SK-N-SH treated with all-trans-retinoic acid at 6 μM for 48 hours (cell line): ENCODE data around the gene METTL22.

ENCODE experiments used
- ATAC-seq: fragments of 200-7000 bp; cut with Tn5 transposase; 3 replicates; pipeline ENCODE4 v1.9.1; 2020; ENCODE audit warnings: mild to moderate bottlenecking, moderate library complexity
- ARNTL ChIP-seq: fragments of 450-650 bp; formaldehyde crosslinking; IDR thresholded peaks from 2 replicates; pipeline ENCODE4 v1.5.0; 2020; ENCODE audit warnings: low read depth, mild to moderate bottlenecking, moderate library complexity, borderline replicate concordance
- BACH2 ChIP-seq: fragments of 250-450 bp; sonication (Bioruptor Pico); IDR thresholded peaks from 2 replicates; pipeline ENCODE4 v1.9.0; 2021; ENCODE audit warnings: mild to moderate bottlenecking, borderline replicate concordance
- CREB5 ChIP-seq: fragments of 250-450 bp; sonication (Bioruptor Pico); IDR thresholded peaks from 2 replicates; pipeline ENCODE4 v1.5.1; 2020; ENCODE audit warnings: low read depth, mild to moderate bottlenecking, moderate library complexity
- ESRRG ChIP-seq: fragments of 250-450 bp; sonication (Bioruptor Pico); IDR thresholded peaks from 2 replicates; pipeline ENCODE4 v1.6.1; 2021; ENCODE audit warnings: mild to moderate bottlenecking
- GLIS3 ChIP-seq: fragments of 250-450 bp; sonication (Bioruptor Pico); IDR thresholded peaks from 2 replicates; pipeline ENCODE4 v1.5.0; 2020; ENCODE audit warnings: mild to moderate bottlenecking, moderate library complexity
- ISL1 ChIP-seq: fragments of 250-450 bp; sonication (Bioruptor Pico); IDR thresholded peaks from 2 replicates; pipeline ENCODE4 v2.1.2; 2022; ENCODE audit warnings: mild to moderate bottlenecking, moderate library complexity
- OSR1 ChIP-seq: fragments of 250-450 bp; sonication (Bioruptor Pico); IDR thresholded peaks from 2 replicates; pipeline ENCODE4 v1.8.0; 2022; ENCODE audit warnings: moderate library complexity, mild to moderate bottlenecking, inconsistent platforms
- PPARA ChIP-seq: fragments of 250-450 bp; sonication (Bioruptor Pico); IDR thresholded peaks from 2 replicates; pipeline ENCODE4 v1.5.0; 2020; ENCODE audit warnings: mild to moderate bottlenecking, borderline replicate concordance
- RARB ChIP-seq: fragments of 250-450 bp; sonication (Bioruptor Pico); IDR thresholded peaks from 2 replicates; pipeline ENCODE4 v1.8.0; 2021; ENCODE audit warnings: mild to moderate bottlenecking, moderate library complexity
- SNAI2 ChIP-seq: fragments of 250-450 bp; sonication (Bioruptor Pico); IDR thresholded peaks from 2 replicates; pipeline ENCODE4 v1.5.0; 2020; ENCODE audit warnings: mild to moderate bottlenecking, moderate library complexity
- TCF4 ChIP-seq: fragments of 250-450 bp; sonication (Bioruptor Pico); IDR thresholded peaks from 2 replicates; pipeline ENCODE4 v1.8.0; 2021; ENCODE audit warnings: mild to moderate bottlenecking, moderate library complexity, borderline replicate concordance
- TSHZ2 ChIP-seq: fragments of 250-450 bp; sonication (Bioruptor Pico); IDR thresholded peaks from 2 replicates; pipeline ENCODE4 v1.5.0; 2020; ENCODE audit warnings: mild to moderate bottlenecking, moderate library complexity
- ZC3H10 ChIP-seq: fragments of 250-450 bp; sonication (Bioruptor Pico); IDR thresholded peaks from 2 replicates; pipeline ENCODE4 v1.5.1; 2021; ENCODE audit warnings: mild to moderate bottlenecking, moderate library complexity
- ZFP3 ChIP-seq: fragments of 250-450 bp; sonication (Bioruptor Pico); IDR thresholded peaks from 2 replicates; pipeline ENCODE4 v1.5.0; 2020; ENCODE audit warnings: mild to moderate bottlenecking, moderate library complexity
- ZFP30 ChIP-seq: fragments of 450-650 bp; formaldehyde crosslinking; IDR thresholded peaks from 2 replicates; pipeline ENCODE4 v1.5.0; 2022; ENCODE audit warnings: mild to moderate bottlenecking, moderate library complexity
- ZNF565 ChIP-seq: fragments of 450-650 bp; formaldehyde crosslinking; conservative IDR thresholded peaks from 2 replicates; pipeline ENCODE4 v1.5.0; 2020; ENCODE audit warnings: low read depth, mild to moderate bottlenecking, moderate library complexity
- ZNF70 ChIP-seq: fragments of 450-650 bp; formaldehyde crosslinking; IDR thresholded peaks from 2 replicates; pipeline ENCODE4 v1.5.0; 2020; ENCODE audit warnings: mild to moderate bottlenecking, moderate library complexity
- ZNF8 ChIP-seq: fragments of 450-650 bp; formaldehyde crosslinking; IDR thresholded peaks from 2 replicates; pipeline ENCODE4 v1.5.0; 2020; ENCODE audit warnings: mild to moderate bottlenecking, moderate library complexity
- TF ChIP-seq, protein P1 (sequence below): fragments of 250-450 bp; sonication (Bioruptor Pico); IDR thresholded peaks from 2 replicates; pipeline ENCODE4 v1.8.0; 2021; ENCODE audit warnings: low read depth, mild to moderate bottlenecking, moderate library complexity, borderline replicate concordance
- TF ChIP-seq, protein P2 (sequence below): fragments of 250-450 bp; sonication (Bioruptor Pico); IDR thresholded peaks from 2 replicates; pipeline ENCODE4 v1.5.1; 2021; ENCODE audit warnings: mild to moderate bottlenecking, moderate library complexity
- TF ChIP-seq, protein P3 (sequence below): fragments of 250-450 bp; sonication (Bioruptor Pico); IDR thresholded peaks from 2 replicates; pipeline ENCODE4 v1.8.0; 2020; ENCODE audit warnings: mild to moderate bottlenecking, moderate library complexity, borderline replicate concordance

METTL22 gene

DNA sequence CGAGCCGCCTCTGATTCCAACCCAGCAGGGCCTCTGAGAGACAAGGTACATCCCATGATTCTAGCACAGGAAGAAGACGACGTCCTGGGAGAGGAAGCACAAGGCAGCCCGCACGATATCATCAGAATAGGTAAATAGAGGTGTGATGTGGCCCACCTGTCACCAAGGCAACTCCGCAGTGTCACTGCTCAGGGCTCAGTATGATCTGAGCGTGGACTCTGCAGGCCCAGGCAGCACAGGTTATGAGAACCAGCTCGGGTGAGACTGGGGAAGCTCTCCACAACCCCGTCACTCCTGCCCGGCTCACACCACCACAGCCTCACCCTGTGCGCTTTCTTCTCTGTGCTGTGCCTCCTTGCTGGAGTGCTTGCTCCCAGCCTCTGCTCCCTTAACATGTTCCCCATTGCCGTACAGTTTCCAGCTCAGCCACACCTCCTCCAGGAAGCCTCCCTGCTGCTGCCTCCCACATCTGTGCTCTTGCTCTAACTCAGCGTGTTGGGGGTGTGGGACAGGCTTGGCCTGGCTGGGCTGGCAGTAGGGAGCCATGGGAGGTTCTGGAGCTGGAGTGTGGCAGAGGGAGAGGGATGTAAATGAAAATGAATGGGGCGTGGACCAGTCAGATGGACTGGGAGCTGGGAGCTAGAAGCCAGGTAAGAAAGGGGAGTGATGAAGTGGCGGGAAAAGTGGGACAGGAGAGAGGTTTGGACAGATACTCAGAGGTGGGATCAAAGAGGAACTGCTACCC lies 7.7 kb downstream of the METTL22 start (continued):
- TF ChIP-seq TCF4 (CRISPR knock-in tag) = no peak
- TF ChIP-seq ARNTL (CRISPR knock-in tag) = no peak
- no peak for TF ChIP-seq ZFP3
- TF ChIP-seq BACH2 (CRISPR knock-in tag) = no peak

GRCh38 chr16:8630255-8630953 lies 8.9 kb downstream of the METTL22 start:
- no peak for TF ChIP-seq GLIS3
- no peak for TF ChIP-seq ZFP3
- TF ChIP-seq, protein P1, sequence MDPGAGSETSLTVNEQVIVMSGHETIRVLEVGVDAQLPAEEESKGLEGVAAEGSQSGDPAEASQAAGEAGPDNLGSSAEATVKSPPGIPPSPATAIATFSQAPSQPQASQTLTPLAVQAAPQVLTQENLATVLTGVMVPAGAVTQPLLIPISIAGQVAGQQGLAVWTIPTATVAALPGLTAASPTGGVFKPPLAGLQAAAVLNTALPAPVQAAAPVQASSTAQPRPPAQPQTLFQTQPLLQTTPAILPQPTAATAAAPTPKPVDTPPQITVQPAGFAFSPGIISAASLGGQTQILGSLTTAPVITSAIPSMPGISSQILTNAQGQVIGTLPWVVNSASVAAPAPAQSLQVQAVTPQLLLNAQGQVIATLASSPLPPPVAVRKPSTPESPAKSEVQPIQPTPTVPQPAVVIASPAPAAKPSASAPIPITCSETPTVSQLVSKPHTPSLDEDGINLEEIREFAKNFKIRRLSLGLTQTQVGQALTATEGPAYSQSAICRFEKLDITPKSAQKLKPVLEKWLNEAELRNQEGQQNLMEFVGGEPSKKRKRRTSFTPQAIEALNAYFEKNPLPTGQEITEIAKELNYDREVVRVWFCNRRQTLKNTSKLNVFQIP (CRISPR knock-in tag) = no peak
- no peak for TF ChIP-seq ARNTL (CRISPR knock-in tag)
- no peak for TF ChIP-seq BACH2 (CRISPR knock-in tag)
- no peak for TF ChIP-seq TSHZ2
- no peak for TF ChIP-seq ESRRG (CRISPR knock-in tag)
- TF ChIP-seq ZC3H10 (CRISPR knock-in tag) = no peak
- TF ChIP-seq ZNF70 (CRISPR knock-in tag) = no peak
- no peak for TF ChIP-seq CREB5 (CRISPR knock-in tag)
- no peak for TF ChIP-seq SNAI2 (CRISPR knock-in tag)
- TF ChIP-seq, all 23 proteins: peak for 0
- ATAC-seq = no peak

DNA sequence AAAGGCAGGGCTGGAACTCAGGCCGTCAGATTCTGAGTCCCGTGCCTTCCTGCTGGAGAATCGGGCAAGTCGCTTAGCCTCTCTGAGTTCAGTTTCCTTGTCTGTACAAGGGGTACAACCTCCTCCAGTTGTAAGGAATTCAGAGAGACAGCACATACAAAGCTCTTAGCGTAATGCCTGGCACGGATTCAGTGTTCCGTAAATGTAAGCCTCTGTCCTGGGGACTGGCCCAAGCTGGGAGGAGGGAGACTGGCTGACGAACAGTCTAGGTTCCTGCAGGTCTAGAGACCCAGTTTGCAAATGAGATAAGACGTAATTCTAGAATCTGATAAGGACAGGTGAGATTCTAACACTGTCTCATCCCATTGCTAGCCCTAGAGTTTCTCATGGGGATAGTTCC lies 9.9 kb downstream of the METTL22 start:
- TF ChIP-seq ZFP3 (no peak), SNAI2 (CRISPR knock-in tag) (no peak), ZNF565 (CRISPR knock-in tag) (no peak), OSR1 (CRISPR knock-in tag) (no peak), ZFP30 (CRISPR knock-in tag) (no peak), RARB (no peak), TSHZ2 (no peak), ZNF8 (CRISPR knock-in tag) (no peak), ESRRG (CRISPR knock-in tag) (no peak), GLIS3 (no peak), ISL1 (CRISPR knock-in tag) (no peak), ZC3H10 (CRISPR knock-in tag) (no peak), PPARA (no peak), ARNTL (CRISPR knock-in tag) (no peak), ZNF70 (CRISPR knock-in tag) (no peak), BACH2 (CRISPR knock-in tag) (no peak), TCF4 (CRISPR knock-in tag) (no peak)
- TF ChIP-seq, protein P1 (CRISPR knock-in tag) = no peak
- TF ChIP-seq, protein P2, sequence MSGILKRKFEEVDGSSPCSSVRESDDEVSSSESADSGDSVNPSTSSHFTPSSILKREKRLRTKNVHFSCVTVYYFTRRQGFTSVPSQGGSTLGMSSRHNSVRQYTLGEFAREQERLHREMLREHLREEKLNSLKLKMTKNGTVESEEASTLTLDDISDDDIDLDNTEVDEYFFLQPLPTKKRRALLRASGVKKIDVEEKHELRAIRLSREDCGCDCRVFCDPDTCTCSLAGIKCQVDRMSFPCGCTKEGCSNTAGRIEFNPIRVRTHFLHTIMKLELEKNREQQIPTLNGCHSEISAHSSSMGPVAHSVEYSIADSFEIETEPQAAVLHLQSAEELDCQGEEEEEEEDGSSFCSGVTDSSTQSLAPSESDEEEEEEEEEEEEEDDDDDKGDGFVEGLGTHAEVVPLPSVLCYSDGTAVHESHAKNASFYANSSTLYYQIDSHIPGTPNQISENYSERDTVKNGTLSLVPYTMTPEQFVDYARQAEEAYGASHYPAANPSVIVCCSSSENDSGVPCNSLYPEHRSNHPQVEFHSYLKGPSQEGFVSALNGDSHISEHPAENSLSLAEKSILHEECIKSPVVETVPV (CRISPR knock-in tag) = no peak
- TF ChIP-seq, protein P3, sequence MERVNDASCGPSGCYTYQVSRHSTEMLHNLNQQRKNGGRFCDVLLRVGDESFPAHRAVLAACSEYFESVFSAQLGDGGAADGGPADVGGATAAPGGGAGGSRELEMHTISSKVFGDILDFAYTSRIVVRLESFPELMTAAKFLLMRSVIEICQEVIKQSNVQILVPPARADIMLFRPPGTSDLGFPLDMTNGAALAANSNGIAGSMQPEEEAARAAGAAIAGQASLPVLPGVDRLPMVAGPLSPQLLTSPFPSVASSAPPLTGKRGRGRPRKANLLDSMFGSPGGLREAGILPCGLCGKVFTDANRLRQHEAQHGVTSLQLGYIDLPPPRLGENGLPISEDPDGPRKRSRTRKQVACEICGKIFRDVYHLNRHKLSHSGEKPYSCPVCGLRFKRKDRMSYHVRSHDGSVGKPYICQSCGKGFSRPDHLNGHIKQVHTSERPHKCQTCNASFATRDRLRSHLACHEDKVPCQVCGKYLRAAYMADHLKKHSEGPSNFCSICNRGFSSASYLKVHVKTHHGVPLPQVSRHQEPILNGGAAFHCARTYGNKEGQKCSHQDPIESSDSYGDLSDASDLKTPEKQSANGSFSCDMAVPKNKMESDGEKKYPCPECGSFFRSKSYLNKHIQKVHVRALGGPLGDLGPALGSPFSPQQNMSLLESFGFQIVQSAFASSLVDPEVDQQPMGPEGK (CRISPR knock-in tag) = no peak
- ATAC-seq = no peak
